NCI-H2107 (cell line): ENCODE data around the gene ATP6V1C2.
"Not testable (repeated sequence)": the region's sequence is repeated elsewhere in the genome, so short reads cannot be mapped to it uniquely, and the experiment has no call there.

Source experiments
- DNase-seq: peaks from one replicate; lab custom pipeline; 2025; lab: John Stamatoyannopoulos, UW

The ATP6V1C2 gene

GRCh38 chr2:10770956-10771750 is 49.7 kb downstream of the ATP6V1C2 start:
- no peak for DNase-seq

GRCh38 chr2:10771786-10772185 is 50.4 kb downstream of the ATP6V1C2 start:
- no peak for DNase-seq

DNA sequence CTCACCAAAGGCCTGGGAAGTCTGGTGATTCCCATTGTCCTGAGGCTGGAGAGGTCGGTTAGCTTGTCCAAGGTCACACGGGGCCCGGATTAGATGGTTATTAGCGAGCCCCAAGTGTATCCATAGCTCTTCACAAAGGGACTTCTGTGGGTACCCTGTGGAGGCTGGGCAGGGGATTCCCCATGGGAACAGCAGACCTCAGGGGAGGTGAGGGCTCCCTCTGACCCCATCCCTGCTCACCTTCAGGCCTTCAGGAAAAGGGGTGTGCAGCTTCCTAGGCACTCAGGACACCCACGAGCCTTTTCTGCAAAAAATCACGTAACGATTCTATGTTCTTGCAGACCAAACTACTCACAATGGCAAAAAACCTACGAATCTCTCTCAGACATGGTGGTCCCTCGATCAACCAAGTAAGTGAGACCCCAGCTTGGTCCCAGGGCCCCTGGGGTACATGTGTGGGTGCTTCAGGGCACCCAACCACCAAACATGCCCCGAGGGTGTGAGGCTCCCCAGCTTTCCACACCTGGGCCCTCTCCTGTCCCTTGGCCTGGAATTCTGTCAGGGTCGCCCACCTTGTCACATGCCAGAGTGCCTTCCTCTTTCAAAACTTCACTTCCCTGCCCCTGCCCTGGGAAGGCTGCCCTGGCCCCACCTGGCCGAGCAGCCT is 50.9 kb downstream of the ATP6V1C2 start:
- no peak for DNase-seq

DNA sequence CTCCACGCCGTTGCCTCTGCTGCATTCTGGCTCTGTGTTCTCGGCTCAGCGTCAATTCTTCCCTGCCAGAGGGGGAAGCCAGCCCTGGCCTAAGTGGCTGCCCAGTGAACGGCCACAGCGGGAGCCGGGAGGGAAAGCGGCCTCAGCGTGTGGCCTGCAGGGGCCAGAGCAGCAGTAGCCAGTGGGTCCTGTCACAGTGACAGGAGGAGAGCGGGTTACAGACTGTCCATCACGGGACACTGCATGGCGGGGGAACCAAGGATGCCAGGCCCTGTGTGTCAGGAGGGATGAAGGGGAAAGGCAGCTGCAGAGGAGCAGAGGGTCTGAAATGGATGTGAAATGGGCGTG is 51.4 kb downstream of the ATP6V1C2 start:
- DNase-seq = no peak

- no peak for DNase-seq
Measured at GRCh38 chr2:10773821-10774341, 52.5 kb downstream of the ATP6V1C2 start.

- DNase-seq = no peak
Measured at GRCh38 chr2:10774394-10774793, 53.0 kb downstream of the ATP6V1C2 start.

- no peak for DNase-seq
Measured at GRCh38 chr2:10775021-10775780, 53.8 kb downstream of the ATP6V1C2 start.

DNA sequence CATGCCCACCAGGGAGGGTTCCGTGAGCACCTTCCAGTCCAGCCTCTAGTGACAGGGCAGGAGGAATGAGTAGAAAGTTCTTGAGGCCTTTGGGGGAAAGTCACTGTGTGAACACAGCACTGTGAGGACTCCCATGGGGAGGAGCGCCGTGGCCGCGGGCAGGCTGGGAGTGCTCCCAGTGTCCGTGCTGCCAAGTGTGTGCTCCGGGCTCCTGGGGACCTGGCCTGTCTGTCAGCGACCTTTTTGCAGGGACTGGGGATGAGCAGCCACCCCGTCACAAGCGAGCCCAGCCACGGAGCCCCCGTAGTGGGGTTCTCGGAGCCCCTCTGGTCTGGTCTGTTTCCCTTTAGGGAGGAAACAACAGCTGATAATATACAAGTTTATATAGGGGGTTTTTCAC is 54.4 kb downstream of the ATP6V1C2 start:
- no peak for DNase-seq

- no peak for DNase-seq
Measured at GRCh38 chr2:10776231-10776977, 55.0 kb downstream of the ATP6V1C2 start.

DNA sequence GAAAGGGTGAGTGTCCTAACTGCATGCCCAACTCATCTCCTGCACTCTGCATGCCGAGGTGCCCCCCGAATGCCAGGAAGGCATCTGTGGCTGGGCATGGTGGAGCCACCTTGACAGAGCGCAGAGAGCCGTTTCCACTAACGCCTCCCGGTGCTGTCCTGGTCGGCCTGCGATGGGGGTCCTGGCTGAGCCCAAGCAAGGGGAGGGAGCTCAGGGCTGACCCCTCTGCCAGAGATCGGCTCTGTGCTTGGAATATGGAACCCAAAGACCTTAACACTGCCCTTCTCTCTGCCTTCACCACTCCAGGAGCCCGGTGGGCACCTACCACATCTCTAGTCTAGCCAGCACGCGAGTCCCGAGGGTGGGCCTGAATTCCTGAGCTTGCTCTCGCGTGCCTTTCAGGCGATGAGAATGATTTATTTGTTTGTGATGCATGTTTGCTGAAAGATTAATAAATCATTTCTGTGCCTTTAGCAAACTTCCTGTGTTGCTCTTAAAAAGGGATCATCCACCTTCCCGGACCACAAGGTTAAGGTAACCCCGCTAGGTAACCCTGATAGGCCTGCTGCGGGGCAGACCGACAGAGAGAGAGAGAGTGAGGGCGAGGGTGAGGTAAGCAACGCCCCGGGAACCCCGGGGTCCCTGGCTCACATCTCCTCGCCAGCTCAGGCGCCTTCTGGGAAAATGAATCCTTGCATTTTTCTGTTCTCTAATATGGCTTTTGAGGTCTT is 55.8 kb downstream of the ATP6V1C2 start:
- DNase-seq = no peak

DNA sequence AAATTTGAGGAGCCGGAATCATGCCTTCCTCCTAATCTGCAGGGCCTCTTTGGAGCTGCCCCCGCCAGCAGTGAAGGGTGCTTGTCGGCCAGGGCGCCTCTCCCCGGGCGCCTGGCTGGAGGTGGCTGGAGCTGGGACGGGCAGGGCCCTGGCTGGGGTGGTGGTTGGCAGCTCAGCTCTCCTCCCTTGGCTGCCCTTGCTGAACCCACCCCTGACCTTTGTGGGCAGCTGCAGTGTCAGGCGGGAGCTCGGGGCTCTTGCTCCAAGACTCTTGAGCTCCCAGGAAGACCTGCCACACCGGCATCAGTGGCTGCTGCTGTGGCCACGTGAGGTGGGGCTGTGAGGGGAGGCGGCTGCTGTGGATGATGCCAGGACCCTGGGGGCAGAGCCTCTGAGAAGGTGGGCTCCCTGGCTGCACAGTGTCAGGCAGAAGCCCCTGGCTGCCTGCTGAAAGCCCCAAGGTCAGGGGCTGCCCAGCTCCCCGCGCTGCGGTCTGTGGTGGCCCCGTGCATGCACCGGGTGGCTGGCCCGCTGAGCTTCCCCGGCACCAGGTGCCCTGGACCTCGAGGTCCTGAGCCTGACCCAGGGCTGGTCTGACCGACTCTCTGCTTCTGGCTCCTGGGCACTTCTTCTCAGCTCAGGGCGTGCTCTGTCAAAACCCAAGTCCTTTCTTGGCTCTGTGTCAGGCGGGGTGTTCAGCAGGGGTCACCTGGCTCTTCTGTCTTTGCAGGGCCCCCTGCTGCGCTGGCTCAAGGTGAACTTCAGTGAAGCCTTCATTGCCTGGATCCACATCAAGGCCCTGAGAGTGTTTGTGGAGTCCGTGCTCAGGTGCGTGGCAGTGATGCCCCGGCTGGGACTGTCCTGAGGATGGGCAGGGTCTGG is 56.7 kb downstream of the ATP6V1C2 start:
- DNase-seq = no peak

- no peak for DNase-seq
Measured at GRCh38 chr2:10778724-10779115, 57.3 kb downstream of the ATP6V1C2 start.

DNA sequence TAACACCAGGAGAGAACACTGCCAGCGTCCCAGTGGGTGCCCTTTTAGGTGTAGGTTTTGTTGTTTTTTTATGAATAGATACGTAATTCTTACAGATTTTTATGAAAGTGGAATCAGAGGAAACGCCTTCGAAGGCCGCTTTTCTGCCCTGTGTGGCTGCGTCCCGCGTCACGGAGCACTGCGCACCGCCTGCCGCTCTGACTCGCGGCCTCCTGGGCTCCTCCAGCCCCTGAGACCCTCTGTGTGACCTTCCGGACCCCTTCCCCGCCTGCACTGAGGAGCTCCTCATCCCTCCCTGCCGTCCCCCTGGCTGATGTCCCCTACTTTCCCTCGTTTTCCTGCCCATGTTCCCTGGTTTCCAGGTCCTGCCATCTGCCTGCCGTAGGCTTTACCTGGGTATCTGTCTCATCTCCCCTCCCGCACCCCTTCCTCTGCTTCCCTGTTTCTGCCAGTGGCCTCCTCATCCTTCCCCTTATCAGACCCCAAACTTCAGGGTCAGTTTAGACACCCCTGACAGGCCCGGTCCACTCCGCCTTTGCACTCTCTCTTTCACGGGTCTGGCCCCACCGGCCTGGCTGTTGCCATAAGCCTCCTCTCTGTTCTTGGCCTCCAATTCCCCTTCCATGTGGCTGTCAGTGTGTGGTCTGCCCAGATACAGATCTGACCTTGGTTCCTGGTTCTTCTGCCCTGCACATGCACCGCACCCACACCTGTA is 58.5 kb downstream of the ATP6V1C2 start:
- no peak for DNase-seq

DNA sequence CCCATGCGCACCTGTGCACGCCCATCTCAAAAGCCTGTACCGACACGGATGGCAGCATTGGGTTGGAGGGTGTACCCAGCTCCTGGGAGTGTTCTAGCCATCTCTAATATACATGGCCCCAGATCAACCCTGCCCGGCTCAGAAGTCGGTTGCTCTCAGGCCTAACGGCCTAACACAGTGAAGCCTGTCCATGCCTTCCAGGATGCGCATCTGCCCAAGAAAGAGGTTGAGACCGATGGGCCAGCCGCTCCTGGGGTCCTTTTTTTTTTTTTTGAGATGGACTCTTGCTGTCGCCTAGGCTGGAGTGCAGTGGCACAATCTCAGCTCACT is 59.0 kb downstream of the ATP6V1C2 start:
- DNase-seq = no peak

DNA sequence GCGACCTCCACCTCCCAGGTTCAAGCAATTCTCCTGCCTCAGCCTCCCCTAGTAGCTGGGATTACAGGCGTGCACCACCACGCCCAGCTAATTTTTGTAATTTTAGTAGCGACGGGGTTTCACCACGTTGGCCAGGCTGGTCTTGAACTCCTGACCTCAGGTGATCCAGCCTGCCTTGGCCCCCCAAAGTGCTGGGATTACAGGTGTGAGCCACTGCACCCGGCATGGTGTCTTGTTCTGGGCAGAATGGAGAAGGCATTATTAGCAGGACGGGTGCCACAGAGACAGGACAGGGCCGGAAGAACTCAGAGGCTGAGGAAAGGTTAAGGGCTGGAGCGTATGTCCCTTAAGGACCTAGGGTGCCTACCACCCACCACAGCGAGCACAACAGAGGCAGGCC is 59.4 kb downstream of the ATP6V1C2 start:
- not testable (repeated sequence) for DNase-seq

GRCh38 chr2:10781746-10782145 is 60.3 kb downstream of the ATP6V1C2 start:
- no peak for DNase-seq

GRCh38 chr2:10783421-10783820 is 62.0 kb downstream of the ATP6V1C2 start:
- no peak for DNase-seq

DNA sequence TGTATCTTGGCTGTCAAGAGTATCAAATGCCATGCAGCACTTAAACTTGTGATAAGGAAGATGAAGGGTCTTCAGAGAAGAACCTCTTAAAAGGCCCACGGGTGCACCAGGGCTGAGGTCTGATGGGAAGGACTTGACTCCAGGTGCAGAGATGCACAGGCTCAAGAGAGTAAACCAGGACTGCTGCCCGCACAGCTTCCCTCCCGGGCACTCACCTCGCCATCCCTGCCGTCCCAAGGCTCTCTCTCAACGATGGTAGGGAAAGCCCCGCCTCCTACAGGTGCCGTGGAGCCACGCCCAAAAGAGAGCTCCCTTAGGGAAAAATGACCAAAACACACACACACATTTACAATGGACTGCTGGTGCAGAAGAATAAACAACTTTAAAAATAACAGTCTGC is 63.3 kb downstream of the ATP6V1C2 start:
- DNase-seq = no peak

- no peak for DNase-seq
Measured at GRCh38 chr2:10785260-10785659, 63.8 kb downstream of the ATP6V1C2 start.
